ENCODE data around the gene WASF2. TPM values are rescaled to one million over a fixed set of nuclear protein-coding genes. Genes with fewer than 3 reads are reported as not detected.

The WASF2 gene
- total RNA-seq, 1 experiment from 2014 or later, result 65.9 TPM

DNA sequence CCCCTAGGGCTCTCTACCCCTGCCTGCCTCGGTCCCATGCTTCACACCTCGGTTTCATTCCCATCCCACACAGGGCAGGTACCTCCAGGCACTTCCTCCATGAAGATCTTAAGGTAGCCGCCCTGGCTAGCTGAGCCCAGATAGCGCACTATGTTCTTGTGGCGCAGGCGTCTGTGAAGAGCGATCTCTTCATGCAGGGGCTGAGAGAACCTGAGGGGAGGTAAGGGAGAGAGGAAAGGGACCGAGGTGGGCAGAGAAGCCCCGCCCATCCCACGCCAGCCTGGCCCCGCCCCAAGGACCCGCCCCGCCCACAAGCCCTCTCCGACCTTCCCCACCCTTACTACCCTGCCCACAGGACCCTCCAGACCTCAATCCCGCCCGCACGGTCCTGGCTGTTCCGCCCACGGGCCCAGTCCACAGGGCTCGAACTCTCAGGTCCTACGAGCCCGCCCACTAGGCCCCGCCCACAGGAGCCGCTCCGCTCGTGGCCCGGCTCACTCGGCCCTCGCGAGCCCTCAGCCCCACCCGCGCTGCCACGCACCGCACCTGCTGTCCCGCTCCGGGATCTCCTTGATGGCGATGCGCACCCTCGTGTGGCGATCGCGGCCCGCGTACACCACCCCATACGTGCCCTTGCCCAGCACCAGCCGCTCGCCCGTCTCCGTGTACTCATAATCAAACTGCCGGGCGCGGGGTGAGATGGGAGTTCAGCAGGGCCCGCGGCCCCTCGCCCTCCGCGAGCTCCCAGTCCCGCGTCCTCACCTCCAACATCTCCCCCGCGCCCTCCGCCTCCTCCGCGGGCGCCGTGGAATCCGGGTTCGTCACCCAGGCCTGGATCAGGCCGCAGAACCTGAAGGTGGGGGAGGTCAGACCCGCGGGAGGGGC is 129.6 kb downstream of the WASF2 start:
- Mint-ChIP-seq H3K36me3 (ENCODE audit: insufficient read depth in 1 of 3, low read depth in 3 of 3) (peaks cover 0 to 10% (median 3%) of the 10 kb centered on the region in 3 experiments; a peak in 4 of 7 replicates), H3K4me3 (peak overlapping the region; percentile 70 to 81), H3K27ac (no peak overlapping the region; a peak in 1 of 7 replicates), H3K4me1 (peaks cover 22 to 38% of the 10 kb centered on the region in 2 experiments), H3K27me3 (ENCODE audit: low read depth) (peaks cover 64% of the 10 kb centered on the region), H3K9me3 (no peaks in the 10 kb centered on the region; a peak in 1 of 5 replicates)
- Histone ChIP-seq H3K27ac (ENCODE audit: insufficient read length, low read depth, low read length) (no peak overlapping the region), H3K79me1 (ENCODE audit: insufficient read depth, low read depth, low read length, poor library complexity, severe bottlenecking) (no peaks in the 10 kb centered on the region), H3K9me3 (ENCODE audit: control insufficient read depth, low read depth, low read length) (no peaks in the 10 kb centered on the region), H4K5ac (ENCODE audit: insufficient read length, low read depth, low read length) (no peak overlapping the region), H2BK20ac (ENCODE audit: low read depth, low read length, poor library complexity, severe bottlenecking) (no peak overlapping the region), H4K91ac (ENCODE audit: insufficient read length, low read depth, low read length) (no peak overlapping the region), H3K14ac (ENCODE audit: insufficient read depth, low read length) (0 out of 2 replicates have a peak overlapping the region, but pooled peaks have one; percentile 11), H3K4ac (ENCODE audit: low read depth, low read length) (no peak overlapping the region), H3K56ac (ENCODE audit: insufficient read length, low read depth, low read length) (no peak overlapping the region), H3K23ac (ENCODE audit: insufficient read length, low read depth, low read length) (no peak overlapping the region), H3K79me2 (ENCODE audit: insufficient read depth, low read length) (no peaks in the 10 kb centered on the region), H4K20me1 (ENCODE audit: control insufficient read depth, insufficient read depth, insufficient read length) (peaks cover 6% of the 10 kb centered on the region), H2BK12ac (ENCODE audit: insufficient read length, low read depth, low read length) (no peak overlapping the region), H3T11ph (ENCODE audit: low read length) (no peak overlapping the region), H2AFZ (ENCODE audit: low read length) (no peak overlapping the region), H3K23me2 (ENCODE audit: insufficient read length, low read depth, low read length, poor library complexity, severe bottlenecking) (peaks cover 13% of the 10 kb centered on the region), H4K8ac (replicated peaks; ENCODE audit: insufficient read length, low read depth, low read length) (no peak overlapping the region), H3K27me3 (ENCODE audit: insufficient read depth, low read length) (peaks cover 19% of the 10 kb centered on the region; the same call in 1 of the 2 replicates), H2BK5ac (ENCODE audit: insufficient read length, low read length) (no peak overlapping the region), H2BK15ac (ENCODE audit: low read depth, low read length) (no peak overlapping the region), H2BK120ac (ENCODE audit: low read depth, low read length, poor library complexity, severe bottlenecking) (no peak overlapping the region), H3K9ac (ENCODE audit: extremely low read depth, insufficient read length, low read length) (no peak overlapping the region), H2AK5ac (ENCODE audit: insufficient read length, low read length) (no peak overlapping the region), H3K4me1 (ENCODE audit: insufficient read depth, low read length) (peaks cover 3% of the 10 kb centered on the region; the same call in 1 of the 2 replicates), H3K4me2 (ENCODE audit: insufficient read depth, insufficient read length, low read length) (peak overlapping the region; percentile 84), H3K18ac (ENCODE audit: insufficient read length, low read depth, low read length) (no peak overlapping the region)
- no CpG with 5 or more reads among the region's 71 CpGs for WGBS (ENCODE audit: extremely low coverage, insufficient read length, low lambda C conversion rate)
- TF ChIP-seq CTCF (conservative IDR thresholded peaks at IDR 0.05), result no peak
- peak; percentile 76 for DNase-seq
